ENCODE data around the gene TCP11. TPM values are rescaled to one million over a fixed set of nuclear protein-coding genes. Genes with fewer than 3 reads are reported as not detected.

Gene TCP11
- total RNA-seq, 6 experiments from 2014 or later, result 0.31 TPM; not detected in 5

DNA sequence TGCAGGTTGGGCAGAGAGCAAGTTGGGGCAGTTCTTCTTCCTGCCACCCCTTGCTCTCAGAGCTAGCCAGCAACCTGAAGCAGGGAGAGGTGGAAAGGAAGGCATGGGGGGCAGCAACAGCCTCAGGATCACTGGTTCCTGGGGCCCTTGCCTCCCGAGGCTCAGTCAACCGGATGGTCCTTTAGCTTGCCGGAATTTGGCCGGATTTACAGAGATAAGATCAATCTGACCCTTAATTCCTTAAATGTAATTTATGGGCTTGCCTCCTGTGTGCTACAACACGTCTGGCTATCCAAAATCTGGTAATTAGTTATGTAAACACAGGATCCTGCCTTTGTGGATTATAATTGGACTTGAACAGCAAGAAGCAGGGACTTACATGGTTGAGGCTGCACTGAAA, 19.5 kb upstream of the TCP11 start:
- H3K27ac ChIP-seq, result no peak overlapping the region
- intact Hi-C loops (cut with DNase I), result no loop called here
- DNase-seq (no peak), ATAC-seq (no peak)
- no peaks in the 10 kb centered on the region for H3K9me3 ChIP-seq
- no peak overlapping the region for H3K4me3 ChIP-seq
- TF ChIP-seq, protein P1, sequence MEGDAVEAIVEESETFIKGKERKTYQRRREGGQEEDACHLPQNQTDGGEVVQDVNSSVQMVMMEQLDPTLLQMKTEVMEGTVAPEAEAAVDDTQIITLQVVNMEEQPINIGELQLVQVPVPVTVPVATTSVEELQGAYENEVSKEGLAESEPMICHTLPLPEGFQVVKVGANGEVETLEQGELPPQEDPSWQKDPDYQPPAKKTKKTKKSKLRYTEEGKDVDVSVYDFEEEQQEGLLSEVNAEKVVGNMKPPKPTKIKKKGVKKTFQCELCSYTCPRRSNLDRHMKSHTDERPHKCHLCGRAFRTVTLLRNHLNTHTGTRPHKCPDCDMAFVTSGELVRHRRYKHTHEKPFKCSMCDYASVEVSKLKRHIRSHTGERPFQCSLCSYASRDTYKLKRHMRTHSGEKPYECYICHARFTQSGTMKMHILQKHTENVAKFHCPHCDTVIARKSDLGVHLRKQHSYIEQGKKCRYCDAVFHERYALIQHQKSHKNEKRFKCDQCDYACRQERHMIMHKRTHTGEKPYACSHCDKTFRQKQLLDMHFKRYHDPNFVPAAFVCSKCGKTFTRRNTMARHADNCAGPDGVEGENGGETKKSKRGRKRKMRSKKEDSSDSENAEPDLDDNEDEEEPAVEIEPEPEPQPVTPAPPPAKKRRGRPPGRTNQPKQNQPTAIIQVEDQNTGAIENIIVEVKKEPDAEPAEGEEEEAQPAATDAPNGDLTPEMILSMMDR (IDR thresholded peaks at IDR 0.05), result no peak
- TF ChIP-seq POLR2A (IDR thresholded peaks at IDR 0.05), result no peak
- H3K4me1 ChIP-seq, result peaks cover 0 to 34% (median 20%) of the 10 kb centered on the region in 4 donors
- WGBS (ENCODE audit: insufficient coverage, low coverage, low lambda C conversion rate, missing lambda C conversion rate), result no CpG with 5 or more reads among the region's 5 CpGs
- no peaks in the 10 kb centered on the region for H3K27me3 ChIP-seq
- no peaks in the 10 kb centered on the region for H3K36me3 ChIP-seq

DNA sequence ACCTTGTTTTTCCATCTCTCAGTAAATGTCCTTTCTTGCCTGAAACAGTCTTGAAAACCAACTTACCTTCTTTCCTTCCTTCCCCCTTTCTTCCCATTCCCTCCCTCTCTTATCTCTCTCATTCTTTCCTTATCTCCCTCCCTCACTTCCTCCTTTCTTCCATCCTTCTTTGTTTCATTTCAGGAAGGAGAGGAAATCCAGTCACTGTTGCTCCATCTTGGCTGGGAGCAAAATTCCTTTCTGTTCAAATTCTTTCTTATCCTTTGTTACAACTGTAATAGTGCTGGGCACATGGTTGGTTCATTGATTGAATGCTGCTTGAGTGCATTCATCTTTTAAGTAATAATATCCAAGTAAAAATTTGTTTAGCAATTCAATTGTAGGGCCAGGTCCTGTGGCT, 17.4 kb upstream of the TCP11 start:
- no peak overlapping the region for H3K4me3 ChIP-seq
- intact Hi-C loops (cut with DNase I), result no loop called here
- no peaks in the 10 kb centered on the region for H3K9me3 ChIP-seq
- H3K27me3 ChIP-seq, result no peaks in the 10 kb centered on the region
- DNase-seq (no peak), ATAC-seq (no peak)
- peaks cover 0 to 22% (median 14%) of the 10 kb centered on the region in 4 donors for H3K4me1 ChIP-seq
- H3K27ac ChIP-seq, result no peak overlapping the region
- no peak for TF ChIP-seq POLR2A (IDR thresholded peaks at IDR 0.05)
- no peaks in the 10 kb centered on the region for H3K36me3 ChIP-seq

DNA sequence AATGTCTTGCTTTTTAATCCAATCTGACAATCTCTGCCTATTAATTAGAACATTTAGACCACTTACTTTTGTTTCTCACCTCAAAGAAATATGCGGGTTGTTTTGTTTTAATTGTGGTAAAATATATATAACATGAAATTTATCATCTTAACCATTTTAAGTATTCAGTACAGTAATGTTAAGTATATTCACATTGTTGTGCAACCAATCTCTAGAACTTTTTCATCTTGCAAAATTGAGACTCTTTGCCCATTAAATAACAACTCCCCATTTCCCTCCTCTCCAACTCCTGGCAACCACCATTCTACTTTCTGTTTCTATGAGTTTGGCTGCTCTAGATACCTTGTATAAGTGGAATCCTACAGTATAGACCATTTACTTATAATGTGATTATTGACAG, 13.8 kb upstream of the TCP11 start:
- no peaks in the 10 kb centered on the region for H3K36me3 ChIP-seq
- no peaks in the 10 kb centered on the region for H3K27me3 ChIP-seq
- ATAC-seq (no peak), DNase-seq (no peak)
- H3K9me3 ChIP-seq, result no peaks in the 10 kb centered on the region
- no peak overlapping the region for H3K27ac ChIP-seq
- no peaks in the 10 kb centered on the region for H3K4me1 ChIP-seq
- TF ChIP-seq, protein P1 (IDR thresholded peaks at IDR 0.05), result no peak
- no peak for TF ChIP-seq POLR2A (IDR thresholded peaks at IDR 0.05)
- intact Hi-C loops (cut with DNase I), result no loop called here
- WGBS (ENCODE audit: insufficient coverage, low coverage, low lambda C conversion rate, missing lambda C conversion rate), result 85% methylated on average over 1 of the region's 1 CpG
- H3K4me3 ChIP-seq, result no peak overlapping the region

DNA sequence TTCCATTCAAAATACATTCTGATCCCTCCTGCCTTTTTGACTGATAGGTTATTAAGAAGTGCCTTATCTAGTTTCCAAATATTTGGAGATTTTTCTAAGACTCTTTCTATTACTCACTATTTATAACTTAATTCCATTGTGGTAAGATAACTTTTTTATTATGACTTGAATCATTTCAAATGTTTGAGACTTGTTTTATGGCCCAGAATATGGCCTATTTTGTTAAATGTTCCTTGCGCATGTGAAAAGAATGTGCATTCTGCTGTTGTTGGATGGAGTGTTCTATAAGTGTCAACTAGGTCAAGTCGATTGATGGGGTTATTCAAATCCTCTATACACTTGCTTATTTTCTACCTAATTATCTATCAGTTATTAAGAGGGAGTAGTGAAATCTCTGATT, 13.1 kb upstream of the TCP11 start:
- no peak for DNase-seq
- Histone ChIP-seq H3K36me3 (no peaks in the 10 kb centered on the region), H3K27ac (no peak overlapping the region), H3K9me3 (no peaks in the 10 kb centered on the region), H3K4me3 (no peak overlapping the region), H3K4me1 (no peaks in the 10 kb centered on the region), H3K27me3 (no peaks in the 10 kb centered on the region)
- intact Hi-C loops (cut with DNase I), result no loop called here
- no peak for ATAC-seq
- TF ChIP-seq, protein P1 (IDR thresholded peaks at IDR 0.05), result no peak
- no peak for TF ChIP-seq POLR2A (IDR thresholded peaks at IDR 0.05)
- WGBS (ENCODE audit: insufficient coverage, low coverage, low lambda C conversion rate, missing lambda C conversion rate), result 76% methylated on average over 2 of the region's 2 CpGs

DNA sequence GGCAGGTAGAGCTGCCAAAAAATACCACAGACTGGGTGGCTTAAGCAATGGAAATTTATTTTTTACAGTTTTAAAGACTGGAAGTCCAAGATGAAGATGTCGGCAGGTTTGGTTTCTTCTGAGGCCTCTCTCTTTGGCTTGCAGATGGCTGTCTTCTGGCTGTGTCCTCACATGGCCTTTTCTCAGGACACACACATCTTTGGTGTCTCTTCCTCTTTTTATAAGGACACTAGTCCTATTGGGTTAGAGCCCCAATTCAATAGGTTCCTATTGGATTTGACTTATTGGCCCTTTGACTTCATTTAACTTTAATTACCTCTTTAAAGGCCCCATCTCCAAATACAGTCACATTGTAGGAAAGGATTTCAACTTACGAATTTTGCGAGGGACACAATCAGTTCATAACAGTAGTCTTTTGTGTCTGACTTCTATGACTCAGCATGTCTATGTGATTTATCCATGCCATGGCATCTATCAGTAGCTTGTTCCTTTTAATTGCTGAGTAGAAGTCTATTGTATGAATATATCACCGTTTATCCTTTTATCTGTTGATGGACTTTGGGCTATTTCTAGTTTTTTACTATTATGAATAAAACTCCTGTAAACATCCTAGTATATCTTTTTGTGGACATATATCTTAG, 11.0 kb upstream of the TCP11 start:
- Histone ChIP-seq H3K27me3 (no peaks in the 10 kb centered on the region), H3K9me3 (no peaks in the 10 kb centered on the region), H3K4me1 (no peaks in the 10 kb centered on the region), H3K36me3 (no peaks in the 10 kb centered on the region), H3K4me3 (no peak overlapping the region), H3K27ac (no peak overlapping the region)
- DNase-seq (no peak), ATAC-seq (no peak)
- TF ChIP-seq, protein P1 (IDR thresholded peaks at IDR 0.05), result no peak
- TF ChIP-seq POLR2A (IDR thresholded peaks at IDR 0.05), result no peak
- WGBS (ENCODE audit: insufficient coverage, low coverage, low lambda C conversion rate, missing lambda C conversion rate), result 66% methylated on average over 4 of the region's 4 CpGs
- intact Hi-C loops (cut with DNase I), result no loop called here

All from right lobe of liver (tissue), 6 donors.